ENCODE measurements around the gene TRMT2A. TPM values are rescaled to one million over a fixed set of nuclear protein-coding genes. Genes with fewer than 3 reads are reported as not detected.

TRMT2A gene
- total and polyA plus RNA-seq, 2 of the 8 experiments (the other 6 are each of a cell fraction or from before 2014, with no cell fraction given), result 44.9 to 50.3 TPM

GRCh38 chr22:20140107-20140445, 23.1 kb upstream of the TRMT2A start (continued):
- TF ChIP-seq BCL11A (IDR thresholded peaks at IDR 0.05; ENCODE audit: low read depth in 2 of 2, low read length in 2 of 2) (no peak), ZNF274 (IDR thresholded peaks at IDR 0.05; ENCODE audit: borderline replicate concordance, extremely low read depth, low read length) (no peak), ATF2 (IDR thresholded peaks at IDR 0.05; ENCODE audit: low read length) (no peak), GABPA (IDR thresholded peaks at IDR 0.05; ENCODE audit: borderline replicate concordance, insufficient read depth, low read length) (no peak)
